Pancreas (tissue), 10 donors: ENCODE data around the gene FANCG. TPM values are rescaled to one million over a fixed set of nuclear protein-coding genes. Genes with fewer than 3 reads are reported as not detected.

ENCODE experiments used
- ATAC-seq, 4 donors: fragments of 200-7000 bp; cut with Tn5 transposase; one replicate each; pipeline versions ENCODE4 v1.8.0 to v1.9.1; 2020; ENCODE audit warnings: mild to moderate bottlenecking in 4 of 4, moderate library complexity in 4 of 4
- DNase-seq, 6 donors: peaks; one replicate each; pipeline ENCODE4 v3.0.0-alpha.2; 2020
- FAIRE-seq: peaks from 2 replicates; lab custom pipeline; 2012; peaks lifted over from hg19 to GRCh38; lab: Jason Lieb, UNC
- H3K27ac ChIP-seq, 4 donors: fragments of 200-600 bp; sonication (generic); 1 replicate in 3 of 4; 2 replicates in 1 of 4; pipeline versions ENCODE4 v1.5.0 to v1.8.0; 2020
- H3K27me3 ChIP-seq, 4 donors: fragments of 200-600 bp; one replicate each; pipeline ENCODE4 v1.8.0; 2021
- H3K36me3 ChIP-seq, 3 donors: fragments of 200-600 bp; sonication (generic) in 1 of 3; one replicate each; pipeline versions ENCODE4 v1.5.0 to v1.8.0; 2020 to 2021
- H3K4me1 ChIP-seq, 3 donors: fragments of 200-600 bp; one replicate each; pipeline ENCODE4 v1.8.0; 2021
- H3K4me3 ChIP-seq, 4 donors: fragments of 200-600 bp; sonication (generic) in 2 of 4; one replicate each; pipeline versions ENCODE4 v1.5.0 to v1.8.0; 2020 to 2021
- H3K9me3 ChIP-seq, 4 donors: fragments of 200-600 bp; one replicate each; pipeline ENCODE4 v1.8.0; 2021
- CTCF ChIP-seq, 4 donors: fragments of 200-600 bp; sonication (generic) in 3 of 4; IDR thresholded peaks; one replicate each; pipeline versions ENCODE4 v1.5.0 to v1.8.0; 2021; ENCODE audit warnings: antibody characterized with exemption in 4 of 4
- WGBS, 2 donors: extraction: QIAGEN DNeasy Blood & Tissue Kit; methylation state at CpG; one replicate each; pipeline ENCODE4 v1.1.7; 2013; 5-methylcytosine and 5-hydroxymethylcytosine counted together
- intact Hi-C, 3 donors: fragments of 100-400 bp; cut with DNase I; formaldehyde crosslinking; loops; one replicate each; pipeline versions ENCODE4 v1.11.1 to v1.14.2; 2022
- polyA plus RNA-seq, 2 donors: library from polyadenylated mRNA; stranded (reverse); fragments of 200-250 nt; gene quantifications; one replicate each; pipeline ENCODE4 v1.2.3, GENCODE V29; 2013
- total RNA-seq, 6 donors: library from RNA; stranded (reverse); fragmentation: NEBNext Ultra II Directional in 4 of 6; extraction: Animal tissue kit (Norgen Biotek cat#: 25700) in 4 of 6; gene quantifications; one replicate each; pipeline versions ENCODE4 v1.2.1 to v1.2.4, GENCODE V29; 2021 to 2023
- donor health status: healthy with polysubstance abuse.
- donor health status: DM: no; HTN: no; CAD: no; lungs with moderate emphysema.
- donor health status: DM: no; HTN: no; CAD: no.
- donor health status: control.
- donor health status: control.
- donor health status: Bipolar disorder and iron deficiency.
- donor health status: DM: yes; HTN: yes; CAD: no.
- donor health status: DM: no; HTN: no; CAD: no.
- donor health status: DM: no; HTN: no; CAD: no.
- donor health status: DM: yes; HTN: yes; CAD: no.

The FANCG gene
- total and polyA plus RNA-seq, 8 donors = 7.5 to 31.1 (median 12.5) TPM

- WGBS, 2 donors = 87 to 94% methylated on average over 3 of the region's 3 CpGs
Measured at GRCh38 chr9:35044071-35044470, 35.7 kb downstream of the FANCG start.

GRCh38 chr9:35042891-35043545 is 36.7 kb downstream of the FANCG start:
- Histone ChIP-seq H3K36me3 (peaks cover 0 to 6% (median 0%) of the 10 kb centered on the region in 3 donors), H3K9me3 (no peaks in the 10 kb centered on the region), H3K27ac (no peak overlapping the region), H3K4me1 (no peaks in the 10 kb centered on the region), H3K27me3 (no peaks in the 10 kb centered on the region), H3K4me3 (no peak overlapping the region)
- ATAC-seq = no peak
- no peak for FAIRE-seq
- TF ChIP-seq CTCF (IDR thresholded peaks at IDR 0.05) = no peak
- intact Hi-C loops = no loop called here
- WGBS, 2 donors = 95% methylated on average over 6 of the region's 6 CpGs
- DNase-seq = no peak

More at GRCh38 chr9:35044071-35044470, 35.7 kb downstream of the FANCG start:
- intact Hi-C loops = no loop called here
- Histone ChIP-seq H3K36me3 (peaks cover 0 to 6% (median 0%) of the 10 kb centered on the region in 3 donors), H3K4me1 (no peaks in the 10 kb centered on the region), H3K4me3 (no peak overlapping the region), H3K27me3 (no peaks in the 10 kb centered on the region), H3K9me3 (no peaks in the 10 kb centered on the region), H3K27ac (no peak overlapping the region)
- no peak for DNase-seq
- ATAC-seq = no peak
- TF ChIP-seq CTCF (IDR thresholded peaks at IDR 0.05) = no peak
- no peak for FAIRE-seq

- DNase-seq (no peak), FAIRE-seq (no peak), ATAC-seq (peak in 2 of 4 donors; percentile 40 to 44)
- H3K4me1 ChIP-seq = no peaks in the 10 kb centered on the region
- H3K4me3 ChIP-seq = no peak overlapping the region
- 89 to 91% methylated on average over 3 of the region's 3 CpGs for WGBS, 2 donors
- intact Hi-C loops = no loop called here
- no peak overlapping the region for H3K27ac ChIP-seq
- no peaks in the 10 kb centered on the region for H3K9me3 ChIP-seq
- peaks cover 0 to 6% (median 0%) of the 10 kb centered on the region in 3 donors for H3K36me3 ChIP-seq
- TF ChIP-seq CTCF (IDR thresholded peaks at IDR 0.05) = no peak
- H3K27me3 ChIP-seq = no peaks in the 10 kb centered on the region
Measured at GRCh38 chr9:35042081-35042604, 37.6 kb downstream of the FANCG start.

- DNase-seq = peak in 1 of 6 donors; percentile 58
- peak in 2 of 4 donors; percentile 18 to 31 for ATAC-seq
Measured at GRCh38 chr9:35035851-35036701, 43.7 kb downstream of the FANCG start.

More at GRCh38 chr9:35035851-35036701, 43.7 kb downstream of the FANCG start:
- WGBS, 2 donors = 81 to 83% methylated on average over 48 of the region's 48 CpGs
- no peaks in the 10 kb centered on the region for H3K9me3 ChIP-seq
- H3K27ac ChIP-seq = no peak overlapping the region
- intact Hi-C loops = no loop called here
- peaks cover 0 to 10% (median 0%) of the 10 kb centered on the region in 3 donors for H3K36me3 ChIP-seq
- no peaks in the 10 kb centered on the region for H3K27me3 ChIP-seq
- H3K4me3 ChIP-seq = no peak overlapping the region
- H3K4me1 ChIP-seq = no peaks in the 10 kb centered on the region
- TF ChIP-seq CTCF (IDR thresholded peaks at IDR 0.05) = no peak
- FAIRE-seq = no peak
